RWPE2 (cell line): ENCODE measurements around the gene SSH2.

Source experiments
- ATAC-seq: fragments of 200-7000 bp; cut with Tn5 transposase; 3 replicates; pipeline ENCODE4 v1.9.1; 2021; ENCODE audit warnings: low read depth
- DNase-seq: peaks from one replicate; pipeline ENCODE4 v3.0.0-alpha.2; 2020; ENCODE audit warnings: low spot score
- H3K27ac ChIP-seq: fragments of 450-650 bp; 2 replicates; pipeline ENCODE4 v1.5.1; 2017; ENCODE audit warnings: mild to moderate bottlenecking; ENCODE audit not compliant: poor library complexity, severe bottlenecking
- H3K27me3 ChIP-seq: fragments of 250-450 bp; sonication (Bioruptor Pico); 2 replicates; pipeline ENCODE4 v1.5.1; 2021; ENCODE audit warnings: mild to moderate bottlenecking, moderate library complexity; ENCODE audit not compliant: insufficient read depth, poor library complexity, severe bottlenecking
- H3K36me3 ChIP-seq: fragments of 250-450 bp; sonication (Bioruptor Pico); 2 replicates; pipeline ENCODE4 v1.5.1; 2020; ENCODE audit warnings: low read depth, mild to moderate bottlenecking, moderate library complexity
- H3K4me1 ChIP-seq: fragments of 250-450 bp; sonication (Bioruptor Pico); 2 replicates; pipeline ENCODE4 v1.5.1; 2021; ENCODE audit warnings: mild to moderate bottlenecking, moderate library complexity; ENCODE audit not compliant: insufficient read depth, poor library complexity, severe bottlenecking
- H3K4me3 ChIP-seq: fragments of 250-450 bp; sonication (Bioruptor Pico); 2 replicates; pipeline ENCODE4 v1.5.1; 2021; ENCODE audit warnings: mild to moderate bottlenecking, moderate library complexity; ENCODE audit not compliant: severe bottlenecking
- H3K9me3 ChIP-seq: fragments of 250-450 bp; sonication (Bioruptor Pico); 2 replicates; pipeline ENCODE4 v1.5.1; 2021; ENCODE audit warnings: mild to moderate bottlenecking, moderate library complexity; ENCODE audit not compliant: severe bottlenecking
- CTCF ChIP-seq: fragments of 450-650 bp; IDR thresholded peaks from one replicate; pipeline ENCODE4 v1.5.1; 2017; ENCODE audit warnings: mild to moderate bottlenecking, moderate library complexity; ENCODE audit not compliant: poor library complexity, severe bottlenecking

The SSH2 gene

GRCh38 chr17:29642171-29642611 lies 287.8 kb downstream of the SSH2 start:
- peaks cover 38% of the 10 kb centered on the region for H3K4me1 ChIP-seq
- ATAC-seq = no peak

GRCh38 chr17:29640981-29641642 lies 288.9 kb downstream of the SSH2 start:
- no peak for TF ChIP-seq CTCF
- no peak overlapping the region for H3K4me3 ChIP-seq
- no peak for ATAC-seq
- peak overlapping the region; percentile 66 for H3K27ac ChIP-seq
- no peak for DNase-seq
- no peaks in the 10 kb centered on the region for H3K9me3 ChIP-seq
- peaks cover 37% of the 10 kb centered on the region for H3K4me1 ChIP-seq
- H3K27me3 ChIP-seq = no peaks in the 10 kb centered on the region
- peaks cover 12% of the 10 kb centered on the region; the same call in 1 of the 2 replicates for H3K36me3 ChIP-seq

More at GRCh38 chr17:29642171-29642611, 287.8 kb downstream of the SSH2 start:
- DNase-seq = no peak
- Histone ChIP-seq H3K36me3 (peaks cover 11% of the 10 kb centered on the region; the same call in 1 of the 2 replicates), H3K4me3 (no peak overlapping the region), H3K9me3 (no peaks in the 10 kb centered on the region), H3K27ac (peak overlapping the region; percentile 13), H3K27me3 (no peaks in the 10 kb centered on the region)
- no peak for TF ChIP-seq CTCF

GRCh38 chr17:29640413-29640812 lies 289.6 kb downstream of the SSH2 start:
- ATAC-seq = no peak
- Histone ChIP-seq H3K27me3 (no peaks in the 10 kb centered on the region), H3K9me3 (no peaks in the 10 kb centered on the region), H3K27ac (peak overlapping the region; percentile 66), H3K4me1 (peaks cover 30% of the 10 kb centered on the region), H3K4me3 (no peak overlapping the region), H3K36me3 (peaks cover 12% of the 10 kb centered on the region)
- DNase-seq = no peak
- TF ChIP-seq CTCF = no peak

- Histone ChIP-seq H3K36me3 (peaks cover 16% of the 10 kb centered on the region), H3K27ac (no peak overlapping the region), H3K4me1 (peaks cover 2% of the 10 kb centered on the region), H3K27me3 (no peaks in the 10 kb centered on the region), H3K9me3 (no peaks in the 10 kb centered on the region), H3K4me3 (no peak overlapping the region)
- DNase-seq (no peak), ATAC-seq (no peak)
- no peak for TF ChIP-seq CTCF
These were observed 296.1 kb downstream of the SSH2 start for GRCh38 chr17:29633886-29634285.

GRCh38 chr17:29630630-29631193 lies 299.3 kb downstream of the SSH2 start:
- no peak overlapping the region for H3K4me3 ChIP-seq
- H3K27ac ChIP-seq = no peak overlapping the region
- no peak for TF ChIP-seq CTCF
- H3K4me1 ChIP-seq = no peaks in the 10 kb centered on the region
- no peak for ATAC-seq
- H3K36me3 ChIP-seq = peaks cover 8% of the 10 kb centered on the region
- no peaks in the 10 kb centered on the region for H3K27me3 ChIP-seq
- DNase-seq = no peak
- H3K9me3 ChIP-seq = no peaks in the 10 kb centered on the region
